NCI-H69 (cell line): ENCODE measurements around the gene JAKMIP3.
"Not testable (repeated sequence)": the region's sequence is repeated elsewhere in the genome, so short reads cannot be mapped to it uniquely, and the experiment has no call there.

Source experiments
- DNase-seq: peaks from one replicate; lab custom pipeline; 2025; lab: John Stamatoyannopoulos, UW

Gene JAKMIP3

GRCh38 chr10:132064771-132065437, 842 bp upstream of the JAKMIP3 start:
- no peak for DNase-seq

GRCh38 chr10:132066186-132066585, 440 bp downstream of the JAKMIP3 start:
- DNase-seq = no peak

- DNase-seq = no peak
These were observed 1.1 kb downstream of the JAKMIP3 start for GRCh38 chr10:132066812-132067211.

- DNase-seq = no peak
These were observed 2.8 kb downstream of the JAKMIP3 start for GRCh38 chr10:132068431-132069121.

GRCh38 chr10:132069122-132069848, 3.5 kb downstream of the JAKMIP3 start:
- no peak for DNase-seq

- DNase-seq = no peak
These were observed 4.1 kb downstream of the JAKMIP3 start for GRCh38 chr10:132069849-132070182.

- DNase-seq = no peak
These were observed 5.0 kb downstream of the JAKMIP3 start for GRCh38 chr10:132070724-132071123.

- DNase-seq = no peak
These were observed 5.9 kb downstream of the JAKMIP3 start for GRCh38 chr10:132071667-132072066.

- no peak for DNase-seq
These were observed 10.3 kb downstream of the JAKMIP3 start for GRCh38 chr10:132075909-132076577.

GRCh38 chr10:132076578-132077081, 10.9 kb downstream of the JAKMIP3 start:
- no peak for DNase-seq

- DNase-seq = no peak
These were observed 11.3 kb downstream of the JAKMIP3 start for GRCh38 chr10:132077091-132077490.

- DNase-seq = no peak
These were observed 13.1 kb downstream of the JAKMIP3 start for GRCh38 chr10:132078746-132079345.

- DNase-seq = not testable (repeated sequence)
These were observed 18.6 kb downstream of the JAKMIP3 start for GRCh38 chr10:132084384-132084783.

- not testable (repeated sequence) for DNase-seq
These were observed 27.5 kb downstream of the JAKMIP3 start for GRCh38 chr10:132093236-132093635.

GRCh38 chr10:132094581-132095234, 29.0 kb downstream of the JAKMIP3 start:
- DNase-seq = peak; percentile 77

- no peak for DNase-seq
These were observed 29.8 kb downstream of the JAKMIP3 start for GRCh38 chr10:132095403-132096113.

- DNase-seq = no peak
These were observed 30.5 kb downstream of the JAKMIP3 start for GRCh38 chr10:132096223-132096622.

GRCh38 chr10:132096863-132097478, 31.2 kb downstream of the JAKMIP3 start:
- no peak for DNase-seq

- DNase-seq = no peak
These were observed 32.0 kb downstream of the JAKMIP3 start for GRCh38 chr10:132097609-132098377.
